ENCODE measurements around the gene KATNAL1. TPM values are rescaled to one million over a fixed set of nuclear protein-coding genes. Genes with fewer than 3 reads are reported as not detected.

The KATNAL1 gene
- total RNA-seq, 1 experiment from 2014 or later: 11.2 TPM

DNA sequence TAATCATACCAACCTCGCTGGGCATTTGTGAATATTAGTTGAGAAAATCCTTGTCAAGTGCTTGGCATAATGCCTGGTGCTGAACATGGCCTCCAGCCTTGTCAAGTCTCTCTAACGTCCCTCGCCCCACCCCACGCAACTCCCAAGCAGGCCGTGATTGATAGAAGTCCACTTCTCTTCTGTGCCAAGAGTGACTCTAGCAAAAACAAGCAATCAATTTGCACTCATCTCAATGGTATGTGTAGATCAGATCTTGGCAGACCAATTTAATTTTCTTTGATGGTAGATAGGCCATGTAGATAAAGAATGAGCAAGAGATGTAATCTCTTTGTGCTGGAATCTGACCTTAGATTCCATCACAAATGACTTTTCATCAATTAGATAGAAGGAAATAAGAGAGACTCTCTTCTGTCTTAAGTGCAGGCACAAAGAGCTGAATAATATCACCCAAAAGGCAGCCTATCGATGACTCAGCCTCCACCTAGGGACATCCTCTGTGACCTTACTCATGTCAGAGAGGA is 31.0 kb upstream of the KATNAL1 start:
- Histone ChIP-seq H3K18ac (ENCODE audit: insufficient read length, low read depth, low read length) (no peak overlapping the region), H3K27ac (ENCODE audit: insufficient read length, low read depth, low read length) (no peak overlapping the region), H2AFZ (ENCODE audit: low read length) (no peak overlapping the region), H3K79me2 (ENCODE audit: insufficient read depth, low read length) (no peaks in the 10 kb centered on the region), H2BK15ac (ENCODE audit: low read depth, low read length) (no peak overlapping the region), H2BK120ac (ENCODE audit: low read depth, low read length, poor library complexity, severe bottlenecking) (no peak overlapping the region), H3K79me1 (ENCODE audit: insufficient read depth, low read depth, low read length, poor library complexity, severe bottlenecking) (no peaks in the 10 kb centered on the region), H4K8ac (replicated peaks; ENCODE audit: insufficient read length, low read depth, low read length) (no peak overlapping the region), H3K9me3 (ENCODE audit: control insufficient read depth, low read depth, low read length) (no peaks in the 10 kb centered on the region), H2BK12ac (ENCODE audit: insufficient read length, low read depth, low read length) (no peak overlapping the region), H3T11ph (ENCODE audit: low read length) (no peak overlapping the region), H3K14ac (ENCODE audit: insufficient read depth, low read length) (no peak overlapping the region), H2BK5ac (ENCODE audit: insufficient read length, low read length) (no peak overlapping the region), H4K91ac (ENCODE audit: insufficient read length, low read depth, low read length) (no peak overlapping the region), H2BK20ac (ENCODE audit: low read depth, low read length, poor library complexity, severe bottlenecking) (no peak overlapping the region), H3K9ac (ENCODE audit: extremely low read depth, insufficient read length, low read length) (no peak overlapping the region), H3K56ac (ENCODE audit: insufficient read length, low read depth, low read length) (no peak overlapping the region), H3K23me2 (ENCODE audit: insufficient read length, low read depth, low read length, poor library complexity, severe bottlenecking) (no peaks in the 10 kb centered on the region), H3K4me2 (ENCODE audit: insufficient read depth, insufficient read length, low read length) (no peak overlapping the region), H3K4me1 (ENCODE audit: insufficient read depth, low read length) (no peaks in the 10 kb centered on the region; the same call in 1 of the 2 replicates), H3K23ac (ENCODE audit: insufficient read length, low read depth, low read length) (no peak overlapping the region), H4K5ac (ENCODE audit: insufficient read length, low read depth, low read length) (no peak overlapping the region), H4K20me1 (ENCODE audit: control insufficient read depth, insufficient read depth, insufficient read length) (no peaks in the 10 kb centered on the region), H3K27me3 (ENCODE audit: insufficient read depth, low read length) (no peaks in the 10 kb centered on the region), H2AK5ac (ENCODE audit: insufficient read length, low read length) (no peak overlapping the region), H3K4ac (ENCODE audit: low read depth, low read length) (no peak overlapping the region)
- H3K27ac Mint-ChIP-seq: no peak overlapping the region
- no CpG with 5 or more reads among the region's 6 CpGs for WGBS (ENCODE audit: extremely low coverage, insufficient read length, low lambda C conversion rate)
- H3K4me3 Mint-ChIP-seq: no peak overlapping the region; a peak in 1 of 5 replicates
- TF ChIP-seq, protein P1, sequence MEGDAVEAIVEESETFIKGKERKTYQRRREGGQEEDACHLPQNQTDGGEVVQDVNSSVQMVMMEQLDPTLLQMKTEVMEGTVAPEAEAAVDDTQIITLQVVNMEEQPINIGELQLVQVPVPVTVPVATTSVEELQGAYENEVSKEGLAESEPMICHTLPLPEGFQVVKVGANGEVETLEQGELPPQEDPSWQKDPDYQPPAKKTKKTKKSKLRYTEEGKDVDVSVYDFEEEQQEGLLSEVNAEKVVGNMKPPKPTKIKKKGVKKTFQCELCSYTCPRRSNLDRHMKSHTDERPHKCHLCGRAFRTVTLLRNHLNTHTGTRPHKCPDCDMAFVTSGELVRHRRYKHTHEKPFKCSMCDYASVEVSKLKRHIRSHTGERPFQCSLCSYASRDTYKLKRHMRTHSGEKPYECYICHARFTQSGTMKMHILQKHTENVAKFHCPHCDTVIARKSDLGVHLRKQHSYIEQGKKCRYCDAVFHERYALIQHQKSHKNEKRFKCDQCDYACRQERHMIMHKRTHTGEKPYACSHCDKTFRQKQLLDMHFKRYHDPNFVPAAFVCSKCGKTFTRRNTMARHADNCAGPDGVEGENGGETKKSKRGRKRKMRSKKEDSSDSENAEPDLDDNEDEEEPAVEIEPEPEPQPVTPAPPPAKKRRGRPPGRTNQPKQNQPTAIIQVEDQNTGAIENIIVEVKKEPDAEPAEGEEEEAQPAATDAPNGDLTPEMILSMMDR (conservative IDR thresholded peaks at IDR 0.05): no peak
- H3K9me3 Mint-ChIP-seq: no peaks in the 10 kb centered on the region
- no peak for DNase-seq
- no peaks in the 10 kb centered on the region; a peak in 1 of 7 replicates for H3K36me3 Mint-ChIP-seq (ENCODE audit: insufficient read depth in 1 of 3, low read depth in 3 of 3)
- H3K27me3 Mint-ChIP-seq (ENCODE audit: low read depth): peaks cover 1% of the 10 kb centered on the region
- H3K4me1 Mint-ChIP-seq: peaks cover 14 to 17% of the 10 kb centered on the region in 2 experiments
